Mesothelial cell of epicardium (in vitro differentiated cells): ENCODE data around the gene ADAD2. TPM values are rescaled to one million over a fixed set of nuclear protein-coding genes. Genes with fewer than 3 reads are reported as not detected.

Source experiments
- DNase-seq, 2 experiments: peaks; one replicate each; pipeline ENCODE4 v3.0.0; 2021; ENCODE audit warnings: low spot score in 2 of 2; ENCODE audit not compliant: unreplicated experiment in 2 of 2
- H3K27ac Mint-ChIP-seq: 2 replicates; pipeline ENCODE4 v1.8.0; 2021; ENCODE audit warnings: mixed read lengths
- H3K27me3 Mint-ChIP-seq: 2 replicates; pipeline ENCODE4 v1.8.0; 2021; ENCODE audit warnings: low read depth, mixed read lengths
- H3K36me3 Mint-ChIP-seq: 2 replicates; pipeline ENCODE4 v1.8.0; 2021; ENCODE audit warnings: mixed read lengths
- H3K4me1 Mint-ChIP-seq: 2 replicates; pipeline ENCODE4 v1.8.0; 2021; ENCODE audit warnings: mixed read lengths
- H3K4me3 Mint-ChIP-seq: 2 replicates; pipeline ENCODE4 v1.8.0; 2021; ENCODE audit warnings: mild to moderate bottlenecking, moderate library complexity, mixed read lengths
- H3K9me3 Mint-ChIP-seq: 2 replicates; pipeline ENCODE4 v1.8.0; 2021; ENCODE audit warnings: mixed read lengths
- total RNA-seq: library from RNA; stranded (reverse); gene quantifications from 3 replicates; pipeline ENCODE4 v1.2.1, GENCODE V29; 2021
- TF ChIP-seq, protein P1 (sequence below): fragments of 200-600 bp; sonication (generic); IDR thresholded peaks from one replicate; pipeline ENCODE4 v1.5.0; 2021; ENCODE audit warnings: antibody characterized with exemption; ENCODE audit not compliant: unreplicated experiment

Gene ADAD2
- total RNA-seq, 1 donor from 2014 or later: not detected

DNA sequence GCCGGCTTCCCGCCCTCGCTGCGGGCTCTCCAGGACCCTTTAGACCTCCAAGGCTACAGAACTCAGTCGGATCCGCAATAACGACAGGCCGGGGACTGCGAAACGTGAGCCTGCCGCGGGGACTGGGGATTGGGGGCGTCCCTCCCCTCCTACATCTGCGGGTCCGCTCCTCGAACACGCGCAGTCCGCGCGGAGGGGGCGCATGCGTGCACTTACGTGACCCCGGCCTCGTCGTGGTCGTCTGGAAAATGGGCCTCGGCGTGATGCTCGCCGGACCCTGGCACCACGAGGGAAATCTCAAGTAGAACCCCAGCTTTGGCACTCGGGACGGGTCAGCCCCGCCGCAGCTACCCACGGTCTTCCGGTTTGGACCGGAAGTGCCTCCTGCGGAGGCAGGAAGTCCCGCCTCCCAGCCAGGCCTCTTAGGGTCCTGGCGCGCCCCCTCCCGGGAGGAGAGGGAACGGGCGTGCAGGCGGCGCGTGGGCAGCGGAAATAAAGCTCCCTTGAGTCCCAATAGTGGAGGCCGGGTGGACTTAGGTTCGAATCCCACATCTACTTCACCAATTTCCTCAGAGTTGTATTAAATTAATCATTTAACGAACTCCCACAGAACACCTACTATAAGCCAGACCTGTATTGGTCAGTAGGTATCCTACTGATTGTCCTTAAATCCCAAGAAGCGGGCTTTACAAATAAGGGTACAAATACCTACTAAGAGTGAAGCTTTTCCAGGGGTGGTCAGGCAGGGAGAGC lies 4.1 kb upstream of the ADAD2 start, which contains the start of gene TAF1C:
TSS of gene TAF1C (minus strand) at position 373 of the 753 bp plus-strand sequence. CDS start 2,069 bp downstream, outside the sequence.
- Mint-ChIP-seq H3K4me1 (peaks cover 12% of the 10 kb centered on the region), H3K9me3 (no peaks in the 10 kb centered on the region), H3K36me3 (peaks cover 16% of the 10 kb centered on the region), H3K4me3 (peak within 1 kb of the TSS; percentile 96), H3K27ac (peak within 1 kb of the TSS; percentile 79), H3K27me3 (no peaks in the 10 kb centered on the region)
- peak; percentile 81 to 91 for DNase-seq
- TF ChIP-seq, protein P1, sequence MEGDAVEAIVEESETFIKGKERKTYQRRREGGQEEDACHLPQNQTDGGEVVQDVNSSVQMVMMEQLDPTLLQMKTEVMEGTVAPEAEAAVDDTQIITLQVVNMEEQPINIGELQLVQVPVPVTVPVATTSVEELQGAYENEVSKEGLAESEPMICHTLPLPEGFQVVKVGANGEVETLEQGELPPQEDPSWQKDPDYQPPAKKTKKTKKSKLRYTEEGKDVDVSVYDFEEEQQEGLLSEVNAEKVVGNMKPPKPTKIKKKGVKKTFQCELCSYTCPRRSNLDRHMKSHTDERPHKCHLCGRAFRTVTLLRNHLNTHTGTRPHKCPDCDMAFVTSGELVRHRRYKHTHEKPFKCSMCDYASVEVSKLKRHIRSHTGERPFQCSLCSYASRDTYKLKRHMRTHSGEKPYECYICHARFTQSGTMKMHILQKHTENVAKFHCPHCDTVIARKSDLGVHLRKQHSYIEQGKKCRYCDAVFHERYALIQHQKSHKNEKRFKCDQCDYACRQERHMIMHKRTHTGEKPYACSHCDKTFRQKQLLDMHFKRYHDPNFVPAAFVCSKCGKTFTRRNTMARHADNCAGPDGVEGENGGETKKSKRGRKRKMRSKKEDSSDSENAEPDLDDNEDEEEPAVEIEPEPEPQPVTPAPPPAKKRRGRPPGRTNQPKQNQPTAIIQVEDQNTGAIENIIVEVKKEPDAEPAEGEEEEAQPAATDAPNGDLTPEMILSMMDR: peak; percentile 83

DNA sequence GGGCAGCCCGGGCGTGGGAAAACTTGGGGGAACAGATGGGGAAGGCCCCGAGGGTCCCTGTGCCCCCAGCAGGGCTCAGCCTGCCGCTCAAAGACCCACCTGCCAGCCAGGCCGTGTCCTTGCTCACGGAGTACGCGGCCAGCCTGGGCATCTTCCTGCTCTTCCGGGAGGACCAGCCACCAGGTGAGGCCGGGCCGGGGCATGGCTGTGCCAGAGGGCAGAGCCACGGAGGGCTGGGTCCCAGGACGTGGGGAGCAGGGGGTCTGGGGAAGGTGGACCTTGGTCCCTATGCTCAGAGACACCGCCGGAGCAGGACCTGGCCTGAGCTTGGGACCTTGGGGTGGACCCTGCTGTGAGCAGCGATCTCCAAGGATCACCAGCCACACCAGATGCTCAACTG lies 509 bp downstream of the ADAD2 start:
- peaks cover 3% of the 10 kb centered on the region for H3K4me1 Mint-ChIP-seq
- no peaks in the 10 kb centered on the region for H3K9me3 Mint-ChIP-seq
- no peak for DNase-seq
- H3K27me3 Mint-ChIP-seq: no peaks in the 10 kb centered on the region
- no peak overlapping the region for H3K4me3 Mint-ChIP-seq
- TF ChIP-seq, protein P1: no peak
- no peak overlapping the region for H3K27ac Mint-ChIP-seq
- no peaks in the 10 kb centered on the region for H3K36me3 Mint-ChIP-seq

DNA sequence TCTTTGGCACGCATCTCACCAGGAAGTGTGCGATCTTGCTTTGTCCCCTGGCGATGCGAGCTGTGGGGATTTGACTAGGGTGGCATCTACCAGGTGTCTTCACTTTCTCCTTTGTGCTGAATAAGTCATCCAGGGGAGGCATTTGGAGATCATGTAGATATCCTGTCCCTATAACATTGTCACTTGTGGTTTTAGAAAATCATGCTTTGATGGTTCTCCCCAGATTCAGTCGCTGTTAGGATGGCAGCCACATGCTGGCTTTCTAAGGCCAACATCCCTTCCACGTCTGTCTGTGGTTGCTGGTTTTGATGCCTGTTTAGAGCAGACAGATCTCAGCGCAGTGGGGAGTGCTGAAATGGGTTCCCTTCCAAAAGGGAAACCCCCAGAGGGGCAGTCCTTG lies 2.5 kb downstream of the ADAD2 start:
- Mint-ChIP-seq H3K36me3 (no peaks in the 10 kb centered on the region), H3K9me3 (no peaks in the 10 kb centered on the region), H3K4me3 (no peak overlapping the region), H3K27me3 (no peaks in the 10 kb centered on the region), H3K4me1 (peaks cover 12% of the 10 kb centered on the region), H3K27ac (no peak overlapping the region)
- TF ChIP-seq, protein P1: no peak
- no peak for DNase-seq

DNA sequence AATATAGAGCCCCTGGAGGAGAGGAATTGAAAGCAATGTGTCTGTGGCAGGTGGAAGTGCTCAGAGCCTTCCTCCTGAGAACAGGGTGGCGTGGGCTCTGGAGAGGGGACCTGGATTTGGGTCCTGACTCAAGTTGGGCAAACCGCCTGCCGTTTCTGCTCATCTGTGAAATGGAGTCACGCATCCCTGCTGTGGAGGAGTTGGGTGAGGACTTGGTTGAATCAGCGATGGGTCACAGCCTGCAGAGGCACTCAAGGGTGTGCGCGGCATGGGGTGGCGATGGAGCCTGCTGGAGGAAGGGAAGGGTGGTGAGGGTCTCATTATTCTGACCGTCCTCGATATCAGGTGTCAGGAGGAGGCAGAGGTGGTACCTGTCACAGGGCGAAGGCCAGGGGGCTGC lies 3.1 kb downstream of the ADAD2 start:
- no peak for DNase-seq
- Mint-ChIP-seq H3K36me3 (no peaks in the 10 kb centered on the region), H3K4me1 (peaks cover 15% of the 10 kb centered on the region), H3K27me3 (no peaks in the 10 kb centered on the region), H3K4me3 (no peak overlapping the region), H3K27ac (no peak overlapping the region), H3K9me3 (no peaks in the 10 kb centered on the region)
- TF ChIP-seq, protein P1: no peak

DNA sequence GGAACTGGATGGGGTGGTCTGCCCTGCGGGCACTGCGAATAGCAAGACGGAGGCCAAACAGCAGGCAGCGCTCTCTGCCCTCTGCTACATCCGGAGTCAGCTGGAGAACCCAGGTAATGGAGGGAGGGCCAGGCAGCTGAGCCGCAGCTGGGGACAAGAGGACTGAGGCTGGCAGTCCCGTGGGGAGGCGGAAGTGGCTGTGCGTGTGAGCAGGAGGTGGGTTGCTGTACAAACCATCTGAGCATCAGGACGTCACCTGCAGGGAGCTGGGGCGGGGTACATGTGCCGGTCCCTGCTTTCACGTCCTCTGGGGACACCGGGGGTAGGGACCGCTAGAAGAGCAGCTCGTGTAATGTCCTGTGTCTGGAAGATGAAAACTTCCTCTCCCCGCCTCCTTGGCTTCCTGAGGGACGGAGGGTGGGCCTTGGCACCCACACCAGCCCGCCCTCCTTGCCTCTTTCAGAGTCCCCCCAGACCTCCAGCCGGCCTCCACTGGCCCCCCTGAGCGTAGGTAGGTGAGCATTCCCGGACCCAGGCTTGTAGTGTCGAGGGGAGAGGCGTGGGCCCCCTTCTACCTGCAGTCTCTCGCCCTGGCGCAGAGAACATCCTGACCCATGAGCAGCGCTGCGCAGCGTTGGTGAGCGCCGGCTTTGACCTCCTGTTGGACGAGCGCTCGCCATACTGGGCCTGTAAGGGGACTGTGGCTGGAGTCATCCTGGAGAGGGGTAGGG lies 3.7 kb downstream of the ADAD2 start:
- no peak overlapping the region for H3K27ac Mint-ChIP-seq
- DNase-seq: no peak
- H3K4me3 Mint-ChIP-seq: peak overlapping the region; percentile 16
- no peaks in the 10 kb centered on the region for H3K36me3 Mint-ChIP-seq
- TF ChIP-seq, protein P1: no peak
- H3K4me1 Mint-ChIP-seq: peaks cover 17% of the 10 kb centered on the region
- no peaks in the 10 kb centered on the region for H3K27me3 Mint-ChIP-seq
- H3K9me3 Mint-ChIP-seq: no peaks in the 10 kb centered on the region
